ENCODE measurements around the gene PLCL2. TPM values are rescaled to one million over a fixed set of nuclear protein-coding genes. Genes with fewer than 3 reads are reported as not detected.

Gene PLCL2
- total and polyA plus RNA-seq, 10 of the 15 experiments (the other 5 are each of a cell fraction or from before 2014, with no cell fraction given) = 7.5 to 37.3 (median 21.7) TPM

GRCh38 chr3:16884084-16884747 lies 539 bp upstream of the PLCL2 start (continued):
- no peak for TF ChIP-seq BCL11A (IDR thresholded peaks at IDR 0.05; ENCODE audit: low read depth, low read length)
- no peak for TF ChIP-seq YBX1 (IDR thresholded peaks at IDR 0.05)
- no peak for TF ChIP-seq TCF7 (IDR thresholded peaks at IDR 0.05; ENCODE audit: borderline replicate concordance)
- TF ChIP-seq SMARCA5 (IDR thresholded peaks at IDR 0.05) = peak; percentile 83; the same call in 1 of the 2 replicates
- peak; percentile 24; the same call in 1 of the 2 replicates for TF ChIP-seq SPI1 (IDR thresholded peaks at IDR 0.05; ENCODE audit: borderline replicate concordance, insufficient read depth, low read depth, low read length)
- TF ChIP-seq MYC (IDR thresholded peaks at IDR 0.05; ENCODE audit: insufficient read depth, insufficient read length, insufficient replicate concordance, low read length, severe bottlenecking) = peak; percentile 42
- no peak for TF ChIP-seq SUZ12 (IDR thresholded peaks at IDR 0.05; ENCODE audit: unreplicated experiment)
- TF ChIP-seq E2F8 (IDR thresholded peaks at IDR 0.05; ENCODE audit: low read depth, partially characterized antibody) = no peak
- TF ChIP-seq KLF5 (IDR thresholded peaks at IDR 0.05; ENCODE audit: partially characterized antibody) = no peak
- no peak for TF ChIP-seq HDGF (IDR thresholded peaks at IDR 0.05)
- TF ChIP-seq SMC3 (IDR thresholded peaks at IDR 0.05; ENCODE audit: borderline replicate concordance, low read length) = peak; percentile 40; the same call in 1 of the 2 replicates
- no peak for TF ChIP-seq ETV6 (conservative IDR thresholded peaks at IDR 0.05 in 1 of 2, IDR thresholded peaks at IDR 0.05 in 1 of 2; ENCODE audit: borderline replicate concordance in 1 of 2, low read depth in 1 of 2)
- no peak for TF ChIP-seq RCOR1 (conservative IDR thresholded peaks at IDR 0.05; ENCODE audit: low read depth, low read length)
- TF ChIP-seq RAD21 (IDR thresholded peaks at IDR 0.05; ENCODE audit: insufficient read depth, low read depth, low read length) = peak; percentile 64
- TF ChIP-seq ZBTB40 (IDR thresholded peaks at IDR 0.05; ENCODE audit: borderline replicate concordance) = no peak
- no peak for TF ChIP-seq ZSCAN29 (IDR thresholded peaks at IDR 0.05)
- TF ChIP-seq NBN (IDR thresholded peaks at IDR 0.05) = no peak
- TF ChIP-seq EGR1 (IDR thresholded peaks at IDR 0.05; ENCODE audit: borderline replicate concordance in 1 of 2, low read depth in 2 of 2, low read length in 2 of 2) = no peak
- TF ChIP-seq ZBED1 (IDR thresholded peaks at IDR 0.05; ENCODE audit: borderline replicate concordance) = no peak
- TF ChIP-seq TCF3 (IDR thresholded peaks at IDR 0.05; ENCODE audit: borderline replicate concordance, insufficient read depth, low read depth, low read length) = peak; percentile 32; the same call in 1 of the 2 replicates
- no peak for TF ChIP-seq POLR2AphosphoS2 (IDR thresholded peaks at IDR 0.05; ENCODE audit: low read depth, low read length)
- no peak for TF ChIP-seq ASH2L (IDR thresholded peaks at IDR 0.05; ENCODE audit: borderline replicate concordance, low read depth)
- TF ChIP-seq STAT1 (conservative IDR thresholded peaks at IDR 0.05) = no peak
- TF ChIP-seq CHD4 (IDR thresholded peaks at IDR 0.05) = no peak
- no peak for TF ChIP-seq NR2C1 (IDR thresholded peaks at IDR 0.05)
- no peak for TF ChIP-seq TBL1XR1 (IDR thresholded peaks at IDR 0.05; ENCODE audit: low read depth, low read length)

Data from GM12878 (cell line).